Body of pancreas (tissue), 4 donors: ENCODE measurements around the gene HIC1.

ENCODE experiments used
- CTCF ChIP-seq, 7 experiments: fragments of 450-650 bp in 4 of 7; fragments of 200-600 bp in 3 of 7; sonication (generic) in 3 of 7; IDR thresholded peaks; one replicate each; pipeline ENCODE4 v1.5.1; 2016 to 2019; ENCODE audit warnings: antibody characterized with exemption in 7 of 7
- POLR2A ChIP-seq, 3 donors: fragments of 450-650 bp; IDR thresholded peaks; one replicate each; pipeline ENCODE4 v1.6.1; 2016; ENCODE audit warnings: antibody characterized with exemption in 3 of 3, mild to moderate bottlenecking in 2 of 3

DNA sequence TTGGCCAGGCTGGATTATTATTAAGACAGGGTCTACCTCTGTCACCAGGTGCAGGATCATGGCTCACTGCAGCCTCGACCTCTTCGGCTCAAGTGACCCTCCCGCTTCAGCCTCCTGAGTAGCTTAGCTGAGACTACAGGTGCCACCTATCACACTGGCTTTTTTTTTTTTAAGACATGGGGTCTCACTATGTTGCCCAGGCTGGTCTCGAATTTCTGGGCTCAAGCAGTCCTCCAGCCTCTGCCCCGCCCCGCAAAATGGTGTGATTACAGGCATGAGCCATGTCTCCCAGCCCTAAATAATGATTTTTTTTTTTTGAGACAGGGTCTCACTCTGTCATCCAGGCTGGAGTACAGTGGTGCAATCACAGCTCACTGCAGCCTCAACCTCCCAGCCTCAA is 7.3 kb upstream of the HIC1 start:
- TF ChIP-seq POLR2A (IDR thresholded peaks at IDR 0.05) (no peak), CTCF (IDR thresholded peaks at IDR 0.05) (no peak)
